T1000 (cell line): ENCODE results near the gene CCDC74B.
"Not testable (repeated sequence)": the region's sequence is repeated elsewhere in the genome, so short reads cannot be mapped to it uniquely, and the experiment has no call there.

Source experiments
- DNase-seq: peaks from one replicate; lab custom pipeline; 2025; ENCODE audit warnings: mixed read lengths; lab: John Stamatoyannopoulos, UW

CCDC74B gene

GRCh38 chr2:130166611-130167010 is 21.7 kb upstream of the CCDC74B start:
- not testable (repeated sequence) for DNase-seq

DNA sequence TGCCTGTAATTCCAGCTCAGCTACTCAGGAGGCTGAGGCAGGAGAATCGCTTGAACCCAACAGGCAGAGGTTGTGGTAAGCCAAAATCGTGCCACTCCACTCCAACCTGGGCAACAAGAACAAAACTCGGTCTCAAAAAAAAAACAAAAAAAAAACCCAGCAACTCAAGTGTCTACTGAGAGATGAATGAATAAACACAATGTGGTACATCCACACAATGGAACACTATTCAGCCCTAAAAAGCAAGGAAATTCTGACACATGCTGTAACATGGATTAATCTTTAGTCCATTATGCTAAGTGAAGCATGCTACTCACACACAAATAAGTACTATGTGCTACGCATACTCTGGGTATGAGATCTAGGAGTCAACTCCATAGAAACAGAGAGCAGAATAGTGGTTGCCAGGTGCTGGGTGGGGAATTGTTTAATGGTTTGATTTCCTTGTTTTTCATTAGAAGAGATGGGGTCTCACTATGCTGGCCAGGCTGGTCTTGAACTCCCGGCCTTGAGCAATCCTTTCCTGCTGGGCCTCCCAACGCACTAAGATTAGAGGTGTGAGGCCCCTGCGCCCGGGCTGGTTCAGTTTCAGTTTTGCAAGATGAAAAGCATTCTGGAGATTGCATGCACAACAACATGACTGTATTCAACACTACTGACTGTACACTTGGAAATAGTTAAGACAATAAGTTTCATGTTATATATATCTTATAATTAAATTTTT is 20.5 kb upstream of the CCDC74B start:
- no peak for DNase-seq

DNA sequence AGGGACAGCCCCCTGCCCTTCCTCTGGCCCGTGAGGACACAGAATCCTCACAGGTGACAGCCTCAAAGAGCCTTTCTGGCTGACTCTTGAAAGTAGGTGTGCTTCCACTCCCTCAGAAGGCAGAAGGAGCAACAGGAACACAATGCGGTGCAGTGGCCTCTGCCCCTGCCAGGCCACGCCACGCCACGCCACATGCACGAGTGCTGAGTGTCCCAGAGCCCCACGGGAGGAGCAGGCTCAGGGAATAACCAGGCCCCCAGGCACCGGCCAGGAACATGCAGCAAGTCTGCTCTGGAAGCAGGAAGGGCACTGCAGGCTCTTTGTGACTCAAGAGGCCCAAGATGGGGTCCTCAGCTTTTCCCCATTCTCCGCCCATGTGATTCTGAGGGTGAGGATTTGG is 18.1 kb upstream of the CCDC74B start:
- DNase-seq: no peak

DNA sequence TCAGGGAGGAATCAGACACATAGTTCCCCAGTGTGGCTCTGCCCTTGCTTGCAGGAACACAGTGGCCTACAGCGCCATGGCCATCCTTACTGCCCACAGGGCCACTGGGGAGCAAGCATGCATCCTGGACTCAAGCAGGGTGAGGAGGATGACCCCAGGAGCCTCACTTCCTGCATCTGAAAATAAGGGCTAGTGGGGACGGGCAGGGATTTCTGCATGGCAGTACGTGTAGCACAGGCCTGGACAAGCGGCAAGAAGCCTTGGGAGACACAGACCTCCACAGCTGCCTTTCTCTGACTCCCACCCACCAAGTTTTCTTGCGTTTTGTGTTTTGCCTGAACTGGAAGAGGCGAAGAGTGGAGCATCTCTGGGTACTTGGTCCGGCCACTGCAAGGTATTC is 17.6 kb upstream of the CCDC74B start:
- not testable (repeated sequence) for DNase-seq

GRCh38 chr2:130160838-130161705 is 16.2 kb upstream of the CCDC74B start:
- DNase-seq: not testable (repeated sequence)

DNA sequence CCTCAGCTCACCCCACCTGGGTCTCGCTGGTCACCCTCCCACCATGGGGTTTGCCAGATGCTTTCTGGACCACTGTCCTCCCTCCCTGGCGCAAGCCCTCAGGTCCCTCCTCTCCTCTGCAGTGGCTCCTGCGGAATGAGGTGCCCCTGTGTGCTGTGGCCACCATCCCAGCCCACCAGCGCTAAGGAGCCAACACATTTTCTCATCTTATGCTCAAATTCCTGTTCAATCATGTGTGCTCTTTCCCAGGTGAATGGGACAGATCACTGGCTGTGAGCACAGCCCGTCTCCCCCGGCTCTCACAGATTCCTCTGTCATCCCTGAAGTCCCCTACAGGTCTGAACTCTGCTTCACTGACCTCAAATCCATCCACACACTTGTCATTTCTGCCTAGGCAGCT is 15.2 kb upstream of the CCDC74B start:
- no peak for DNase-seq

GRCh38 chr2:130159376-130159775 is 14.5 kb upstream of the CCDC74B start:
- DNase-seq: not testable (repeated sequence)

- no peak for DNase-seq
Observed at GRCh38 chr2:130158631-130159030, 13.7 kb upstream of the CCDC74B start.

DNA sequence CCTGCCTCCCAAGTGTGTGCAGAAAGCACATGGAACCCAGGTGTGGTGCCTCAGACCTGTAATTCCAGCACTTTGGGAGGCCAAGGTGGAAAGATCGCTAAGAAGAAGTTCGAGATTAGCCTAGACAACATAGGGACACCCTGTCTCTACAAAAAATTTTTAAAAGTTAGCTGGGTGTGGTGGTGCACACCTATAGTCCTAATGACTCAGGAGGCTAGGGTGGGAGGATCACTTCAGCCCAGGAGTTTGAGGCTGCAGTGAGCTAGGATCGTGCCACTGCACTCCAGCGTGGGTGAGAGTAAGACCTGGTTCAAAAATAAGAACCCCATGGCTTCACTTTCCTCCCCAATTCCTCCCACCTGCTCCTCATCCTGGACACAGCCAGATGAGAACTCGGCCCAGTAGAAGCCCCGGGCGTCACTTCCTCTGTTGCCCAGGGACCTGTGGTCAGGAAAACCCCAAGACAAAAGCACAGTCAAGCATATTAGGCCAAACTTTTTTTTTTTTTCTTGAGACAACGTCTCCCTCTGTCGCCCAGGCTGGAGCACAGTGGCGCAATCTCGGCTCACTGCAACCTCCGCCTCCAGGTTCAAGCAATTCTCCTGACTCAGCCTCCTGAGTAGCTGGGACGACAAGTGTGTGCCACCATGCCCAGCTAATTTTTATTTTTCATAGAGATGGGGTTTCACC is 13.1 kb upstream of the CCDC74B start:
- DNase-seq: not testable (repeated sequence)

- DNase-seq: not testable (repeated sequence)
Observed at GRCh38 chr2:130157354-130157753, 12.4 kb upstream of the CCDC74B start.

- no peak for DNase-seq
Observed at GRCh38 chr2:130156624-130157004, 11.7 kb upstream of the CCDC74B start.

DNA sequence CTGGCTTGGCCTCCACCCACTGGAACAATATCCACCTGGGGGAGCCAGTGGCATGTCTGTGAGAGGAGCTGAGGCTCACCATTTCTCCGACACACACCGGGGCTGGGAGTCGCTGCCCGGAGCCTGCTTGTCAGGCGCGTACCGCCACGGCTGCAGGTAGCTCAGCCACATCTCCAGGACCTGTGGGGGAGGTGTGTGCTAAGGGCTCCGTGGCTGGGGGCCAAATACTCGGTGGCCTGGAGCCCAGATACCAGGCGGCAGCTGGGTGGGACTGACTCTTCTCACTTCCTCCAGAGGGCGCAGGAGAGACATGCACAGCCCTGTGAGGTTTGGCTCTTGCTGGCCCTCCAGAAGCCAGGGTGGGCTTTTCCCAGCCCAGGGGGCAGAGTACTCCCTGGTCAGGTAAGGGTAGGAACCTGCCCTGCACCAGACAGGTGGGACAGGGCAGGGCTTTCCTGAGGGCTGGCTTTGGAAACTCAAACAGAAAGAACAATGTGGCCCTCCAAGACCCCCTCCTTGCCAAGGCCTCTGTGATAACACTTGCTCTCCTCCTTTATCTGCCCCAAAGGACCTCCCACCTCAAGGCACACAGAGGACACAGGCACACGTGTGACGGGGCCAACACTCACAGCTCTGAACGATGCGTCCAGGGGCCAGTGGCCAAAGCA is 11.2 kb upstream of the CCDC74B start:
- not testable (repeated sequence) for DNase-seq

GRCh38 chr2:130154773-130155765 is 10.2 kb upstream of the CCDC74B start:
- DNase-seq: no peak

GRCh38 chr2:130154423-130154770 is 9.5 kb upstream of the CCDC74B start:
- DNase-seq: not testable (repeated sequence)

DNA sequence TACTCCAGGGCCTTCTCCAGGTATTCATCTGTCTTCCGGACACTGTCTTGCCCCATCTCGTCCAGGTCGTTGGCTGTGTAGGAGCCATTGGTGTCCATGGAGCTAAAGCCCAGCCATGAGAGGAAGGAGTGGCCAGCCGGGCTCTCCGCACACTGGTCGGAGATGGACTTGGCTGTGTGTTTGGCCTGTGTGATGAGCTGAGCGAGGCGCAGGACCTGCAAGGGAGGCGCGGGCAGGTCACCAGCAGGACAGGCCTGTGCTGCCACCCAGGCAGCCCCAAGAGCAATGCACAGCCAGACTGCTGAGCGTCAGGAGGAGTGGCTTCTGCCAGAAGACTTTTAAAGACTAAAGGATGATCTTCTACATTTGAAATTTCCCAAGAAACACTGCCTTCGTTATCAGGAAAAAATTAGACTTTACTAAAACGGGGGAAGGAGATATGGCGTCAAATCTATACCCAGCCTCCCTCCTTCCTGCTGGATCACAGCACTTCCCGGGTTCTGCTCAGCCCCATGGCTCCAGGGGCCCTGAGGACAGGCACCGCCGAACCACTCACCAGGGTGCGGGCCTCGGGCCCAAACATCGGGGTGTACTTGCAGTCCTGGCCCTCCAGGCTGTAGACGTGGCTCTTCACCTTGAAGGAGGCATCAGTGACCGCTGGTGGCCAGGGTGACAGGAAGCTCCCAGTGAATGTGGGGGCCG is 9.0 kb upstream of the CCDC74B start:
- not testable (repeated sequence) for DNase-seq

GRCh38 chr2:130152816-130153595 is 8.1 kb upstream of the CCDC74B start:
- no peak for DNase-seq

DNA sequence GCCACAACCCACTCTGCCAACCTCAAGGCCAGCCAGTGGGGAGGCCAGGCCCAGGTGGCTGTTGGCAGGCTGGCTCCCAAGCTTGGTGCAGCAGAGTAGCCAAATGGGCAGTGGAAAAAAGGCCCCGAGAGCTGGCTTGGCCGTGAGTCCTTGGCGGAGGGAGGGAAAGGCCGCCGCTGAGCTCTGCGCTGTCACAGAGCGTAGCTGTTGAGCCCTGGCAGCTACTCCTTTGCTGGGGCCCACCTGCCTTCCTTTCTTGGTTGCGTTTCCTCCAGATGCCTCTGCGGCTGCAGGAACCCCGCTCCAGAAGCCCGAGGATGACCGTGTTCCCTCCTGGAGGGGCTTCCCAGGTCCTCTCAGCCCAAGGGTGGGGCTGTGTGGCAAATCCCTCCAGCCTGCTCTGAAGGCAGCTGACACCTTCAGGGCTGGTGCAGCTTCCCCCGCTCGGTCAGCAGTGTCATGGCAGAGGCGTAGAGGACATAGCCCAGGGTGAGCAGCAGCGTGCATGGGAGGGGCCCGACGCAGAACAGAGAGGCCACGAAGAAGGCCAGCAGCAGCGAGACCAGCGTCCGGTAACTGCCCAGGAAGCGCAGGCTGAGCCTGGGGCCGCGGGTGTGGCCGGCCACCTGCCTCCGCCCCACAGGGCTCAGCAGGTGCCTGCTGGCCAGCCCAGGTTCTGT is 7.4 kb upstream of the CCDC74B start:
- DNase-seq: not testable (repeated sequence)

- not testable (repeated sequence) for DNase-seq
Observed at GRCh38 chr2:130151145-130151512, 6.2 kb upstream of the CCDC74B start.
